HEK293 (cell line): ENCODE data around the gene ERG.

Experiments
- CTCF ChIA-PET: fragments of 350-600 bp; formaldehyde crosslinking; extraction: SDS; loops from one replicate; lab custom pipeline; 2021; ENCODE audit warnings: antibody characterized with exemption; lab: Yijun Ruan, JAX
- POLR2A ChIA-PET: fragments of 300-600 bp; formaldehyde crosslinking; extraction: SDS; loops from one replicate; lab custom pipeline; 2020; ENCODE audit warnings: antibody characterized with exemption, inconsistent platforms; lab: Yijun Ruan, JAX
- H3K27ac ChIP-seq: fragments of 200-500 bp; sonication (Bioruptor generic); 2 replicates; pipeline ENCODE4 v1.5.1; 2014; ENCODE audit warnings: low read depth, low read length, control low read depth, inconsistent platforms; ENCODE audit errors: extremely low read depth
- H3K36me3 ChIP-seq, 2 experiments: fragments of 200-500 bp in 1 of 2; sonication (Bioruptor generic) in 1 of 2; 1 replicate in 1 of 2; 2 replicates in 1 of 2; pipeline ENCODE4 v1.5.1; 2014 to 2017; ENCODE audit warnings: inconsistent platforms in 2 of 2, low read length in 2 of 2; ENCODE audit not compliant: control insufficient read depth in 2 of 2, insufficient read depth in 1 of 2
- H3K4me1 ChIP-seq: fragments of 200-500 bp; sonication (Bioruptor generic); 2 replicates; pipeline ENCODE4 v1.5.1; 2014; ENCODE audit warnings: mild to moderate bottlenecking, low read length, inconsistent platforms; ENCODE audit not compliant: control insufficient read depth, insufficient read depth
- H3K4me3 ChIP-seq: 2 replicates; pipeline ENCODE4 v1.5.1; 2011; ENCODE audit warnings: low read depth, mild to moderate bottlenecking, control low read depth, low read length, moderate library complexity
- H3K9me3 ChIP-seq: fragments of 200-500 bp; sonication (Bioruptor generic); 2 replicates; pipeline ENCODE4 v1.5.1; 2014; ENCODE audit warnings: low read depth, low read length, inconsistent platforms; ENCODE audit not compliant: control insufficient read depth, insufficient read depth
- EGR2 ChIP-seq: fragments of 450-650 bp; formaldehyde crosslinking; IDR thresholded peaks from 2 replicates; pipeline ENCODE4 v1.5.1; 2016; ENCODE audit warnings: low read depth, missing biosample characterization, missing genetic modification characterization
- KLF8 ChIP-seq: fragments of 450-650 bp; formaldehyde crosslinking; IDR thresholded peaks from 2 replicates; pipeline ENCODE4 v1.5.1; 2016; ENCODE audit warnings: missing biosample characterization, missing genetic modification characterization
- PRDM10 ChIP-seq: fragments of 450-650 bp; formaldehyde crosslinking; IDR thresholded peaks from 2 replicates; pipeline ENCODE4 v1.5.1; 2016; ENCODE audit warnings: missing biosample characterization, missing genetic modification characterization
- SP2 ChIP-seq: fragments of 450-650 bp; formaldehyde crosslinking; IDR thresholded peaks from 2 replicates; pipeline ENCODE4 v1.5.1; 2016; ENCODE audit warnings: missing biosample characterization, missing genetic modification characterization
- ZBTB21 ChIP-seq: fragments of 450-650 bp; formaldehyde crosslinking; IDR thresholded peaks from 2 replicates; pipeline ENCODE4 v1.5.1; 2017; ENCODE audit warnings: missing biosample characterization, missing genetic modification characterization
- ZFHX2 ChIP-seq: fragments of 450-650 bp; formaldehyde crosslinking; conservative IDR thresholded peaks from 2 replicates; pipeline ENCODE4 v1.5.1; 2016; ENCODE audit warnings: missing biosample characterization, missing genetic modification characterization
- ZNF140 ChIP-seq: fragments of 450-650 bp; formaldehyde crosslinking; IDR thresholded peaks from 2 replicates; pipeline ENCODE4 v1.5.1; 2016; ENCODE audit warnings: missing biosample characterization, missing genetic modification characterization
- ZNF148 ChIP-seq: fragments of 450-650 bp; formaldehyde crosslinking; IDR thresholded peaks from 2 replicates; pipeline ENCODE4 v1.5.0; 2017; ENCODE audit warnings: missing biosample characterization, missing genetic modification characterization, borderline replicate concordance
- ZNF155 ChIP-seq: fragments of 450-650 bp; formaldehyde crosslinking; IDR thresholded peaks from 2 replicates; pipeline ENCODE4 v1.5.1; 2016; ENCODE audit warnings: missing biosample characterization, missing genetic modification characterization
- ZNF175 ChIP-seq: fragments of 450-650 bp; formaldehyde crosslinking; IDR thresholded peaks from 2 replicates; pipeline ENCODE4 v1.5.1; 2016; ENCODE audit warnings: missing biosample characterization, missing genetic modification characterization
- ZNF24 ChIP-seq: fragments of 450-650 bp; formaldehyde crosslinking; IDR thresholded peaks from 2 replicates; pipeline ENCODE4 v1.5.1; 2016; ENCODE audit warnings: missing biosample characterization, missing genetic modification characterization
- ZNF366 ChIP-seq: fragments of 450-650 bp; formaldehyde crosslinking; conservative IDR thresholded peaks from 2 replicates; pipeline ENCODE4 v1.5.1; 2016; ENCODE audit warnings: missing biosample characterization, missing genetic modification characterization
- ZNF398 ChIP-seq: fragments of 450-650 bp; formaldehyde crosslinking; IDR thresholded peaks from 2 replicates; pipeline ENCODE4 v1.5.1; 2017; ENCODE audit warnings: missing biosample characterization, missing genetic modification characterization
- ZNF530 ChIP-seq: fragments of 450-650 bp; formaldehyde crosslinking; IDR thresholded peaks from 2 replicates; pipeline ENCODE4 v1.5.1; 2016; ENCODE audit warnings: low read depth, missing biosample characterization, missing genetic modification characterization
- ZSCAN5A ChIP-seq: fragments of 450-650 bp; formaldehyde crosslinking; IDR thresholded peaks from 2 replicates; pipeline ENCODE4 v1.5.1; 2016; ENCODE audit warnings: missing biosample characterization, missing genetic modification characterization

Gene ERG

GRCh38 chr21:38527737-38528136 is 29.5 kb upstream of the ERG start (continued):
- TF ChIP-seq ZNF24 (no peak), ZNF530 (tag by site-specific recombination) (no peak), SP2 (tag by site-specific recombination) (no peak), ZNF140 (tag by site-specific recombination) (no peak), ZNF148 (tag by site-specific recombination) (no peak)
- TF ChIP-seq, all 188 proteins: peak for 0

GRCh38 chr21:38525454-38525853 is 27.2 kb upstream of the ERG start:
- Histone ChIP-seq H3K4me1 (no peaks in the 10 kb centered on the region), H3K36me3 (no peaks in the 10 kb centered on the region), H3K27ac (no peak overlapping the region), H3K9me3 (no peaks in the 10 kb centered on the region), H3K4me3 (no peak overlapping the region)
- POLR2A ChIA-PET = no interaction called here
- CTCF ChIA-PET = interaction anchor here (0.8 kb wide), 1 partner anchor 13 kb away, joined by 3 read pairs; no protein-coding TSS in a partner anchor
- TF ChIP-seq ZNF175 (tag by site-specific recombination) (no peak), ZFHX2 (tag by site-specific recombination) (0 out of 2 replicates have a peak, but pooled peaks have one; percentile 26), PRDM10 (tag by site-specific recombination) (peak; percentile 45), ZNF398 (peak; percentile 66), KLF8 (tag by site-specific recombination) (no peak), ZSCAN5A (no peak), ZBTB21 (peak; percentile 65), EGR2 (tag by site-specific recombination) (0 out of 2 replicates have a peak, but pooled peaks have one; percentile 30), ZNF155 (tag by site-specific recombination) (no peak), ZNF366 (tag by site-specific recombination) (0 out of 2 replicates have a peak, but pooled peaks have one; percentile 14)
